GM23248 (cell line): ENCODE measurements around the gene SNX22. TPM values are rescaled to one million over a fixed set of nuclear protein-coding genes. Genes with fewer than 3 reads are reported as not detected.

Experiments used
- DNase-seq: peaks from one replicate; pipeline ENCODE4 v3.0.0-alpha.2; 2015
- H2AFZ ChIP-seq: fragments of 200-600 bp; sonication (generic); 2 replicates; pipeline ENCODE4 v1.6.1; 2016; ENCODE audit warnings: antibody characterized with exemption
- H3F3A ChIP-seq: fragments of 200-600 bp; sonication (generic); 2 replicates; pipeline ENCODE4 v1.6.1; 2016; ENCODE audit warnings: mild to moderate bottlenecking, antibody characterized with exemption, mixed run types; ENCODE audit not compliant: insufficient read depth
- H3K27ac ChIP-seq: fragments of 200-600 bp; sonication (generic); 2 replicates; pipeline ENCODE4 v1.5.1; 2016; ENCODE audit warnings: mild to moderate bottlenecking
- H3K27me3 ChIP-seq: fragments of 200-600 bp; sonication (generic); replicated peaks from 2 replicates; pipeline ENCODE4 v1.6.1; 2016; ENCODE audit warnings: mild to moderate bottlenecking; ENCODE audit not compliant: insufficient read depth
- H3K36me3 ChIP-seq: fragments of 200-600 bp; sonication (generic); 2 replicates; pipeline ENCODE4 v1.6.1; 2016; ENCODE audit warnings: low read depth, mild to moderate bottlenecking
- H3K4me1 ChIP-seq: fragments of 200-600 bp; sonication (generic); 2 replicates; pipeline ENCODE4 v1.6.1; 2016; ENCODE audit warnings: mild to moderate bottlenecking; ENCODE audit not compliant: insufficient read depth
- H3K4me2 ChIP-seq: fragments of 200-600 bp; sonication (generic); one replicate; pipeline ENCODE4 v1.6.1; 2016; ENCODE audit warnings: mild to moderate bottlenecking; ENCODE audit not compliant: unreplicated experiment
- H3K4me3 ChIP-seq: fragments of 200-600 bp; sonication (generic); 2 replicates; pipeline ENCODE4 v1.5.1; 2016; ENCODE audit warnings: mild to moderate bottlenecking
- H3K79me2 ChIP-seq: fragments of 200-600 bp; sonication (generic); 2 replicates; pipeline ENCODE4 v1.6.1; 2016; ENCODE audit warnings: mild to moderate bottlenecking; ENCODE audit not compliant: insufficient read depth
- H3K9ac ChIP-seq: fragments of 200-600 bp; sonication (generic); 2 replicates; pipeline ENCODE4 v1.6.1; 2016; ENCODE audit warnings: mild to moderate bottlenecking
- H3K9me2 ChIP-seq: fragments of 200-600 bp; sonication (generic); 2 replicates; pipeline ENCODE4 v1.6.1; 2016; ENCODE audit warnings: mixed run types, mild to moderate bottlenecking, moderate library complexity; ENCODE audit not compliant: insufficient read depth
- H3K9me3 ChIP-seq: fragments of 200-600 bp; sonication (generic); one replicate; pipeline ENCODE4 v1.6.1; 2017; ENCODE audit warnings: low read depth
- H4K20me1 ChIP-seq: fragments of 200-600 bp; sonication (generic); 2 replicates; pipeline ENCODE4 v1.6.0; 2016; ENCODE audit not compliant: insufficient read depth
- EZH2 ChIP-seq: fragments of 200-600 bp; sonication (generic); IDR thresholded peaks from 2 replicates; pipeline ENCODE4 v1.6.1; 2018; ENCODE audit warnings: antibody characterized with exemption, mild to moderate bottlenecking; ENCODE audit not compliant: insufficient read depth, poor library complexity, severe bottlenecking
- EZH2phosphoT487 ChIP-seq: fragments of 200-600 bp; sonication (generic); IDR thresholded peaks from 2 replicates; pipeline ENCODE4 v1.6.1; 2018; ENCODE audit warnings: antibody characterized with exemption, moderate library complexity, mild to moderate bottlenecking, low read depth; ENCODE audit not compliant: insufficient read depth
- WGBS, 2 experiments: methylation state at CpG; one replicate each; pipeline ENCODE4 v1.1.6; 2015 to 2017; ENCODE audit warnings: low lambda C conversion rate in 2 of 2, low coverage in 1 of 2; ENCODE audit errors: missing lambda C conversion rate in 2 of 2; 5-methylcytosine and 5-hydroxymethylcytosine counted together
- in situ Hi-C: fragments of 300-500 bp; cut with MboI; formaldehyde crosslinking; loops from 2 replicates; pipeline ENCODE4 v1.15.0; 2020
- polyA plus RNA-seq: library from polyadenylated mRNA; unstranded; fragments of >200 nt; fragmentation: Nextera tagmentation; extraction: Ambion mirVana; gene quantifications from 2 replicates; pipeline ENCODE4 v1.2.1, GENCODE V29; 2016
- total RNA-seq: library from RNA; depleted of rRNA; stranded (reverse); fragments of >200 nt; shearing (Covaris generic); gene quantifications from 2 replicates; pipeline ENCODE4 v1.2.3, GENCODE V29; 2014

Gene SNX22
- total and polyA plus RNA-seq, 2 experiments from 2014 or later = 0.66 TPM; not detected in 1

DNA sequence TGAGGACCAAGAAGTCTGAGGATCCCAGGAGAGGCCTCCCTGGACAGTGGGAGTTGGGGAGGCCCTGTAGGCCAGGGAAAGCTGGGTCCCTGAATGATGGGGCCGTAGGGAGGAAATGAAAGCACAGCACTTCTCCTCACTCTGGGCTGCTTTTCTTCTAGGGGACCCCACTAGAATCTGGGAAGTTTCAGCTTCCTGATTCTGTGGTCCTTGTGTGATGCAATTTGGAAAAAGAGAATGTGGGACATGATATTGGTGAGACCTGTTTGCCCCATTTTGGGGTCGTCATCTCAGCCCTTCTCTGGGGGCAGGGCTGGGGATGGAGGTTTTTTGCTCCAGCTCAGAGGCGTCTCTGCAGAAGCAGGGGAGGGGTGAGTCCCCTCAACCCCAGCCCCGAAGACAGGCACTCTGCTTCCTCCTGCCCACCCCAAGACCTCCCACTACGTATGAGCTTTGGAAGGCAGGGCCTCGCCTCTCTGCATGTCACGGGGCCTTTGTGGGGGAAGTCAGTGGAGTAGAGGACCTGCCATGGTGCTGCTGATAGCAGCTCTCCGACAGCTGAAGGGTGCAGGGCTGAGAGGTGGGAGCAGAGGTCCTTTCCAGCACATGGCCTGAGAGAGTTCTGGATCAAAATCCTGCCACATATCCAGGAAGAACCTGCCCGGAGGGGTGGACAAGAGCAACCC, 1.5 kb upstream of the SNX22 start:
- WGBS, 2 experiments = 64 to 68% methylated on average over 7 to 9 of the region's 9 CpGs
- no peak overlapping the region for H3K9ac ChIP-seq
- no peaks in the 10 kb centered on the region for H3K9me2 ChIP-seq
- no peaks in the 10 kb centered on the region for H3K79me2 ChIP-seq
- H3K4me2 ChIP-seq = no peak overlapping the region
- no peak for TF ChIP-seq EZH2
- TF ChIP-seq EZH2phosphoT487 = no peak
- DNase-seq = no peak
- in situ Hi-C loops = no loop called here
- H3K27ac ChIP-seq = no peak overlapping the region
- no peaks in the 10 kb centered on the region for H3K9me3 ChIP-seq
- no peak overlapping the region for H3K4me3 ChIP-seq
- no peaks in the 10 kb centered on the region for H3K36me3 ChIP-seq
- no peaks in the 10 kb centered on the region for H4K20me1 ChIP-seq
- H3F3A ChIP-seq = peaks cover 23% of the 10 kb centered on the region
- no peaks in the 10 kb centered on the region for H3K4me1 ChIP-seq
- no peak overlapping the region for H2AFZ ChIP-seq
- peaks cover 10% of the 10 kb centered on the region; the same call in 1 of the 2 replicates for H3K27me3 ChIP-seq

GRCh38 chr15:64152507-64153387, 1.2 kb downstream of the SNX22 start:
- peaks cover 23% of the 10 kb centered on the region; the same call in 1 of the 2 replicates for H3K36me3 ChIP-seq
- WGBS, 2 experiments = 31 to 35% methylated on average over 27 of the region's 27 CpGs
- H3K9ac ChIP-seq = no peak overlapping the region
- DNase-seq = no peak
- H3K4me3 ChIP-seq = no peak overlapping the region
- no peaks in the 10 kb centered on the region for H3K79me2 ChIP-seq
- H4K20me1 ChIP-seq = no peaks in the 10 kb centered on the region
- no peaks in the 10 kb centered on the region for H3K9me3 ChIP-seq
- H3K9me2 ChIP-seq = no peaks in the 10 kb centered on the region
- no peaks in the 10 kb centered on the region for H3K4me1 ChIP-seq
- no peak for TF ChIP-seq EZH2phosphoT487
- no peak for TF ChIP-seq EZH2
- H3K27ac ChIP-seq = no peak overlapping the region
- no peak overlapping the region for H2AFZ ChIP-seq
- peaks cover 50% of the 10 kb centered on the region for H3F3A ChIP-seq
- H3K4me2 ChIP-seq = peak overlapping the region; percentile 80
- peaks cover 10% of the 10 kb centered on the region; the same call in 1 of the 2 replicates for H3K27me3 ChIP-seq
- in situ Hi-C loops = no loop called here

GRCh38 chr15:64153480-64154367, 2.2 kb downstream of the SNX22 start:
- H3K4me3 ChIP-seq = no peak overlapping the region
- in situ Hi-C loops = no loop called here
- TF ChIP-seq EZH2phosphoT487 (no peak), EZH2 (no peak)
- WGBS, 2 experiments = 15 to 21% methylated on average over 9 to 12 of the region's 12 CpGs
- H3K27ac ChIP-seq = peak overlapping the region; percentile 33
- no peaks in the 10 kb centered on the region for H3K9me2 ChIP-seq
- H4K20me1 ChIP-seq = 0 out of 2 replicates have a peak, but pooled peaks cover 7% of the 10 kb centered on the region
- H3K36me3 ChIP-seq = peaks cover 30% of the 10 kb centered on the region; the same call in 1 of the 2 replicates
- peaks cover 10% of the 10 kb centered on the region; the same call in 1 of the 2 replicates for H3K27me3 ChIP-seq
- H3K9me3 ChIP-seq = no peaks in the 10 kb centered on the region
- H3K4me1 ChIP-seq = no peaks in the 10 kb centered on the region
- H3F3A ChIP-seq = peaks cover 57% of the 10 kb centered on the region
- no peak overlapping the region for H2AFZ ChIP-seq
- H3K4me2 ChIP-seq = no peak overlapping the region
- peaks cover 6% of the 10 kb centered on the region for H3K79me2 ChIP-seq
- peak; percentile 89 for DNase-seq
- no peak overlapping the region for H3K9ac ChIP-seq
